Natural killer cell (primary cell): Measurements from ENCODE around the gene CPNE6. TPM values are rescaled to one million over a fixed set of nuclear protein-coding genes. Genes with fewer than 3 reads are reported as not detected.

Source experiments
- ATAC-seq, 3 donors: fragments of 150-1000 bp in 2 of 3; fragments of 200-7000 bp in 1 of 3; cut with Tn5 transposase; 1 replicate in 1 of 3; 2 replicates in 2 of 3; pipeline ENCODE4 v1.10.0; 2021; ENCODE audit warnings: mild to moderate bottlenecking in 2 of 3, moderate library complexity in 2 of 3
- DNase-seq, 2 donors: peaks; one replicate each; pipeline versions ENCODE4 v3.0.0 to v3.0.0-alpha.2; 2013 to 2021; ENCODE audit warnings: mixed read lengths in 1 of 2
- H3K27ac ChIP-seq: one replicate; pipeline ENCODE4 v1.5.1; 2013; ENCODE audit warnings: mild to moderate bottlenecking, low read length
- H3K27me3 ChIP-seq: one replicate; pipeline ENCODE4 v1.6.1; 2013; ENCODE audit warnings: low read length; ENCODE audit not compliant: control insufficient read depth, insufficient read depth
- H3K36me3 ChIP-seq: one replicate; pipeline ENCODE4 v1.6.1; 2013; ENCODE audit warnings: low read length; ENCODE audit not compliant: control insufficient read depth, insufficient read depth
- H3K4me1 ChIP-seq: one replicate; pipeline ENCODE4 v1.6.1; 2013; ENCODE audit warnings: low read length; ENCODE audit not compliant: control insufficient read depth, insufficient read depth
- H3K4me3 ChIP-seq: one replicate; pipeline ENCODE4 v1.5.1; 2013; ENCODE audit warnings: low read length
- H3K9me3 ChIP-seq: one replicate; pipeline ENCODE4 v1.6.1; 2013; ENCODE audit warnings: low read length; ENCODE audit not compliant: control insufficient read depth, insufficient read depth
- H3K27ac Mint-ChIP-seq, 2 donors: one replicate each; pipeline ENCODE4 v1.8.0; 2022; ENCODE audit warnings: mild to moderate bottlenecking in 2 of 2, mixed read lengths in 2 of 2, moderate library complexity in 1 of 2
- H3K27me3 Mint-ChIP-seq, 2 donors: one replicate each; pipeline ENCODE4 v1.8.0; 2022; ENCODE audit warnings: low read depth in 2 of 2, mixed read lengths in 2 of 2
- H3K36me3 Mint-ChIP-seq: one replicate; pipeline ENCODE4 v1.8.0; 2022; ENCODE audit warnings: mixed read lengths
- H3K4me1 Mint-ChIP-seq, 2 donors: one replicate each; pipeline ENCODE4 v1.8.0; 2022; ENCODE audit warnings: mixed read lengths in 2 of 2
- H3K4me3 Mint-ChIP-seq: one replicate; pipeline ENCODE4 v1.8.0; 2022; ENCODE audit warnings: mild to moderate bottlenecking, moderate library complexity, mixed read lengths
- H3K9me3 Mint-ChIP-seq, 2 donors: one replicate each; pipeline ENCODE4 v1.8.0; 2022; ENCODE audit warnings: mixed read lengths in 2 of 2
- CTCF ChIP-seq: fragments of 200-600 bp; IDR thresholded peaks from one replicate; pipeline ENCODE4 v1.8.0; 2022; ENCODE audit warnings: antibody characterized with exemption
- WGBS: methylation state at CpG from one replicate; pipeline ENCODE4 v1.1.7; 2013; ENCODE audit warnings: missing lambda C conversion rate; ENCODE audit not compliant: insufficient coverage; 5-methylcytosine and 5-hydroxymethylcytosine counted together
- intact Hi-C: fragments of 100-400 bp; cut with micrococcal nuclease; formaldehyde crosslinking; loops from one replicate; pipeline ENCODE4 v1.14.2; 2022
- total RNA-seq, 4 donors: library from RNA; stranded (reverse); fragments of 120-200 nt in 1 of 4; gene quantifications; one replicate each; pipeline versions ENCODE4 v1.2.3 to v1.2.4, GENCODE V29; 2013 to 2022

Gene CPNE6
- total RNA-seq, 3 donors from 2014 or later (not counting 1 experiment from before 2014, with no cell fraction given), result not detected

- no peaks in the 10 kb centered on the region for H3K36me3 ChIP-seq
- WGBS, result 91% methylated on average over 10 of the region's 10 CpGs
- ATAC-seq (no peak), DNase-seq (no peak)
- Mint-ChIP-seq H3K36me3 (no peaks in the 10 kb centered on the region), H3K4me3 (no peak overlapping the region), H3K27me3 (peaks cover 0 to 2% of the 10 kb centered on the region in 2 donors), H3K4me1 (peaks cover 14 to 44% of the 10 kb centered on the region in 2 donors), H3K27ac (peak overlapping the region in 1 of 2 donors; percentile 73), H3K9me3 (no peaks in the 10 kb centered on the region)
- peaks cover 27% of the 10 kb centered on the region for H3K4me1 ChIP-seq
- no peak for TF ChIP-seq CTCF
- H3K9me3 ChIP-seq, result no peaks in the 10 kb centered on the region
- H3K27ac ChIP-seq, result no peak overlapping the region
- no peak overlapping the region for H3K4me3 ChIP-seq
- intact Hi-C loops, result no loop called here
- H3K27me3 ChIP-seq, result no peaks in the 10 kb centered on the region
Measured at GRCh38 chr14:24055971-24056799, 15.2 kb upstream of the CPNE6 start.

- 83% methylated on average over 8 of the region's 8 CpGs for WGBS
- Histone ChIP-seq H3K4me1 (peaks cover 23% of the 10 kb centered on the region), H3K36me3 (no peaks in the 10 kb centered on the region), H3K4me3 (no peak overlapping the region), H3K27ac (no peak overlapping the region), H3K9me3 (no peaks in the 10 kb centered on the region), H3K27me3 (no peaks in the 10 kb centered on the region)
- H3K27me3 Mint-ChIP-seq, result peaks cover 0 to 2% of the 10 kb centered on the region in 2 donors
- no peaks in the 10 kb centered on the region for H3K9me3 Mint-ChIP-seq
- intact Hi-C loops, result no loop called here
- peaks cover 12 to 40% of the 10 kb centered on the region in 2 donors for H3K4me1 Mint-ChIP-seq
- H3K36me3 Mint-ChIP-seq, result no peaks in the 10 kb centered on the region
- ATAC-seq (no peak), DNase-seq (no peak)
- no peak overlapping the region for H3K4me3 Mint-ChIP-seq
- H3K27ac Mint-ChIP-seq, result peak overlapping the region in 1 of 2 donors; percentile 73
- TF ChIP-seq CTCF, result no peak
Measured at GRCh38 chr14:24056800-24057184, 14.6 kb upstream of the CPNE6 start.

- no peak for TF ChIP-seq CTCF
- H3K27ac ChIP-seq, result no peak overlapping the region
- Mint-ChIP-seq H3K4me3 (no peak overlapping the region), H3K27me3 (peaks cover 0 to 2% of the 10 kb centered on the region in 2 donors), H3K9me3 (no peaks in the 10 kb centered on the region), H3K36me3 (no peaks in the 10 kb centered on the region), H3K27ac (no peak overlapping the region), H3K4me1 (peaks cover 12 to 40% of the 10 kb centered on the region in 2 donors)
- no peaks in the 10 kb centered on the region for H3K36me3 ChIP-seq
- DNase-seq, result no peak
- no peak for ATAC-seq
- no peaks in the 10 kb centered on the region for H3K27me3 ChIP-seq
- WGBS, result 76% methylated on average over 2 of the region's 2 CpGs
- H3K4me3 ChIP-seq, result no peak overlapping the region
- intact Hi-C loops, result no loop called here
- H3K9me3 ChIP-seq, result no peaks in the 10 kb centered on the region
- peaks cover 19% of the 10 kb centered on the region for H3K4me1 ChIP-seq
Measured at GRCh38 chr14:24057271-24057670, 14.1 kb upstream of the CPNE6 start.
